A549 (cell line): Measurements from ENCODE around the gene SETD2. TPM values are rescaled to one million over a fixed set of nuclear protein-coding genes. Genes with fewer than 3 reads are reported as not detected.
"Not testable (repeated sequence)": the region's sequence is repeated elsewhere in the genome, so short reads cannot be mapped to it uniquely, and the experiment has no call there.

Source experiments
- ATAC-seq, 2 experiments: fragments of 200-7000 bp in 1 of 2; fragments of >200 bp in 1 of 2; cut with Nextera tagmentation in 1 of 2; cut with Tn5 transposase in 1 of 2; 3 replicates each; pipeline versions ENCODE4 v1.8.0 to v1.9.1; 2018 to 2020; ENCODE audit warnings: mild to moderate bottlenecking in 1 of 2, moderate library complexity in 1 of 2
- CTCF ChIA-PET: fragments of 300-600 bp; sonication (Branson Sonifier 250); formaldehyde crosslinking; extraction: SDS; loops from one replicate; lab custom pipeline; 2021; ENCODE audit warnings: antibody characterized with exemption, inconsistent platforms; lab: Yijun Ruan, JAX
- POLR2A ChIA-PET: fragments of 350-600 bp; formaldehyde crosslinking; extraction: SDS; loops from one replicate; lab custom pipeline; 2021; ENCODE audit warnings: antibody characterized with exemption, inconsistent platforms; lab: Yijun Ruan, JAX
- DNase-seq, 2 experiments: peaks; one replicate each; pipeline versions ENCODE4 v3.0.0 to v3.0.0-alpha.2; 2011 to 2016; ENCODE audit warnings: low read depth in 1 of 2, low spot score in 1 of 2
- FAIRE-seq: peaks from 2 replicates; lab custom pipeline; 2011; peaks lifted over from hg19 to GRCh38; lab: Jason Lieb, UNC
- H3K27ac ChIP-seq, 2 experiments: fragments of >200 bp; sonication (Bioruptor Twin); formaldehyde crosslinking; 3 replicates each; pipeline ENCODE4 v1.5.1; 2016 to 2017
- H3K4me1 ChIP-seq: fragments of >200 bp; sonication (Bioruptor Twin); formaldehyde crosslinking; 3 replicates; pipeline ENCODE4 v1.6.1; 2016
- H3K4me2 ChIP-seq: fragments of >200 bp; sonication (Bioruptor Twin); formaldehyde crosslinking; 3 replicates; pipeline ENCODE4 v1.6.1; 2016
- H3K4me3 ChIP-seq: fragments of >200 bp; sonication (Bioruptor Twin); formaldehyde crosslinking; 3 replicates; pipeline ENCODE4 v1.5.1; 2016
- H3K9me3 ChIP-seq: fragments of >200 bp; sonication (Bioruptor Twin); formaldehyde crosslinking; 3 replicates; pipeline ENCODE4 v1.6.1; 2016
- CTCF ChIP-seq: fragments of >200 bp; sonication (Bioruptor Twin); formaldehyde crosslinking; IDR thresholded peaks from 3 replicates; pipeline ENCODE4 v1.5.1; 2016
- FOSB ChIP-seq: fragments of 250-450 bp; sonication (Bioruptor Pico); IDR thresholded peaks from 2 replicates; pipeline ENCODE4 v1.5.0; 2020; ENCODE audit warnings: mild to moderate bottlenecking, moderate library complexity
- FOXS1 ChIP-seq: fragments of 250-450 bp; sonication (Bioruptor Pico); IDR thresholded peaks from 2 replicates; pipeline ENCODE4 v1.5.0; 2020; ENCODE audit warnings: mild to moderate bottlenecking, moderate library complexity
- JUN ChIP-seq, 2 experiments: fragments of >200 bp; sonication (Bioruptor Twin); formaldehyde crosslinking; IDR thresholded peaks; 2 replicates in 1 of 2; 3 replicates in 1 of 2; pipeline ENCODE4 v1.6.1; 2016 to 2017
- MAFK ChIP-seq: fragments of 450-650 bp; IDR thresholded peaks from 2 replicates; pipeline ENCODE4 v1.6.1; 2014; ENCODE audit not compliant: partially characterized antibody
- MAZ ChIP-seq: fragments of 150-350 bp; IDR thresholded peaks from 2 replicates; pipeline ENCODE4 v1.6.1; 2014; ENCODE audit warnings: antibody characterized with exemption, low read depth, low read length, borderline replicate concordance
- NFE2L2 ChIP-seq: fragments of 150-350 bp; conservative IDR thresholded peaks from 2 replicates; pipeline ENCODE4 v1.6.1; 2014; ENCODE audit warnings: low read length
- PBX3 ChIP-seq: IDR thresholded peaks from 2 replicates; pipeline ENCODE4 v1.6.1; 2012
- PHF8 ChIP-seq: fragments of 200-600 bp; sonication (generic); IDR thresholded peaks from 2 replicates; pipeline ENCODE4 v1.6.1; 2016; ENCODE audit warnings: low read depth, mild to moderate bottlenecking, antibody characterized with exemption, moderate library complexity, borderline replicate concordance
- RAD21 ChIP-seq, 2 experiments: fragments of >200 bp in 1 of 2; sonication (Bioruptor Twin) in 1 of 2; formaldehyde crosslinking in 1 of 2; IDR thresholded peaks in 1 of 2; conservative IDR thresholded peaks in 1 of 2; 2 replicates in 1 of 2; 3 replicates in 1 of 2; pipeline ENCODE4 v1.6.1; 2012 to 2018; ENCODE audit warnings: inconsistent platforms in 1 of 2
- RFX5 ChIP-seq: fragments of 450-650 bp; IDR thresholded peaks from 2 replicates; pipeline ENCODE4 v1.7.1; 2014; ENCODE audit warnings: antibody characterized with exemption, mild to moderate bottlenecking, moderate library complexity
- SMC3 ChIP-seq: fragments of >200 bp; sonication (Bioruptor Twin); formaldehyde crosslinking; IDR thresholded peaks from 3 replicates; pipeline ENCODE4 v1.6.1; 2018; ENCODE audit warnings: inconsistent platforms
- ZNF302 ChIP-seq: fragments of 250-450 bp; sonication (Bioruptor Pico); IDR thresholded peaks from 2 replicates; pipeline ENCODE4 v1.9.0; 2021; ENCODE audit warnings: inconsistent platforms, mild to moderate bottlenecking, moderate library complexity
- ZSCAN20 ChIP-seq: fragments of 250-450 bp; sonication (Bioruptor Pico); IDR thresholded peaks from 2 replicates; pipeline ENCODE4 v1.8.0; 2022; ENCODE audit warnings: mild to moderate bottlenecking, moderate library complexity
- WGBS: methylation state at CpG from one replicate; pipeline ENCODE4 v1.1.6; 2017; ENCODE audit errors: missing lambda C conversion rate; 5-methylcytosine and 5-hydroxymethylcytosine counted together
- polyA plus RNA-seq, 4 experiments: library from polyadenylated mRNA; depleted of rRNA in 3 of 4; stranded (reverse); fragments of >200 nt; fragmentation: RNase III in 1 of 4; extraction: RNeasy Plus Mini Kit Qiagen cat#74134 plus additional on column Dnase treatment in 1 of 4; gene quantifications; 2 replicates in 3 of 4; 3 replicates in 1 of 4; pipeline ENCODE4 v1.2.3, GENCODE V29; 2011 to 2017
- TF ChIP-seq, protein P1 (sequence below): fragments of >200 bp; sonication (Bioruptor Twin); formaldehyde crosslinking; IDR thresholded peaks from 3 replicates; pipeline ENCODE4 v1.6.1; 2016

Gene SETD2
- polyA plus RNA-seq, 2 of the 4 experiments (the other 2 are of a cell fraction) = 16.8 to 26.1 TPM

DNA sequence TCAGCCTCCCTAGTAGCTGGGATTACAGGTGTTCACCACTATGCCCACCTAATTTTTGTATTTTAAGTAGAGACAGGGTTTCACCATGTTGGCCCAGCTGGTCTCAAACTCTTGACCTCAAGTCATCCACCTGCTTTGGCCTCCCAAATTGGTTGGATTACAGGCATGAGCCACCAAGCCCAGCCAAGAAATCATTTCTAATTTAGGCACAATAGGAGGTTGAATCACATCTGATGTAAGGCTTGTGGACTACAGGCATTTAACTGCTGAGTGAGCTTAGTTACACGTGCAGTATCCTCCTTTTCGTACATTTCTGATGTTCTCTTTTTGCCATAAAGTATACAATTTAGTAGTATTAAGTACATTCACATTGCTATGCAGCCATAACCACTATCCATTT is 31.1 kb upstream of the SETD2 start:
- Histone ChIP-seq H3K4me3 (no peak overlapping the region), H3K4me2 (no peak overlapping the region), H3K9me3 (no peaks in the 10 kb centered on the region), H3K27ac (no peak overlapping the region), H3K4me1 (no peaks in the 10 kb centered on the region)
- no peak for TF ChIP-seq RFX5
- no peak for TF ChIP-seq PBX3
- TF ChIP-seq ZSCAN20 = no peak
- WGBS = 94% methylated on average over 2 of the region's 2 CpGs
- ATAC-seq (no peak), FAIRE-seq (no peak), DNase-seq (no peak)
- ChIA-PET POLR2A (no interaction called here), CTCF (interaction anchor here (0.9 kb wide), 1 partner anchor 82 kb away, joined by 3 read pairs; no protein-coding TSS in a partner anchor)

DNA sequence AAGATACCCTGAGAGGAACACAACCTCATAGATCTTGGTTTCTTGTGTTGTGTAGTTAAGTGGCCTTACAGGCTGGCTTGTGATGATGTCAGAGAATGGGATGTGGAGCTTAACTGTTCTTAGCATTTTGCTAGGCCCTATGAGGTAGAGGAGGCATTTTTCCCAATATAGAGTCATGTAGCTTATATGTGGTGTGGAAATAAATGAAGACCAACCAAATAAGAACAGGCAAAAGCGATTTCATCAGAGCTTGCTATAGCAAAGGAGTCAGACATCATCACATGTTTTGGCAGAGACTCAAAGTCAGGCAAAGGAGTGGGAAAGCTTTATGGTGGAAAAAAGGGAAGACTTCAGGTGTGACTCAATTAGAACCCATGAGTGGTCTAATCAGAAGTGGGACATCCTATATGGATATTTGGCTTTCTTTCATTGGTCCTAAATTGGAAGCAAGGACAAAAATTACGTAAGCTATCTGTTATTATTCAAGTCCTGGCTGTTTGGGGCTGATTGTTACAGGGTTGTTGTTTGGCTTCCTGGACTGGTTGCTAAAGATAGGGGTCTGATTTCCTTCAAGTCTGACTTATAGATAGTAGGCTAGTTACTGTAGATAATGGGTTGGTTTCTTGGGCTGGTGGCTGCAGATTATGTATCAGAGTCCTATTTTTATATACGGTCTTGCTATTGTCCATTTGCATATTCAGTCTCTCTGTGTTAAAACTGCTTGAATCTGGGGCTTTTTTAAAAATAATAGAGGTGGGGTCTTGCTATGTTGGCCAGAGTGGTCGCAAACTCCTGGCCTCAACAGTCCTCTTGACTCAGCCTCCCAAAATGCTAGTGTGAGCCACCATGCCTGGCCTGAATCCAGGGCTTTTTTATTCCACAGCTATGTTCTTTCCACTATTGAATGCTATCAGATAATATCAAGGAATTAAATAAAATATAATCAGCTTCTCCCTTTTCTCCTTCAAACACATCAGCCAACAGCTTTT is 30.3 kb upstream of the SETD2 start:
- H3K4me2 ChIP-seq = no peak overlapping the region
- TF ChIP-seq CTCF = no peak
- TF ChIP-seq, protein P1, sequence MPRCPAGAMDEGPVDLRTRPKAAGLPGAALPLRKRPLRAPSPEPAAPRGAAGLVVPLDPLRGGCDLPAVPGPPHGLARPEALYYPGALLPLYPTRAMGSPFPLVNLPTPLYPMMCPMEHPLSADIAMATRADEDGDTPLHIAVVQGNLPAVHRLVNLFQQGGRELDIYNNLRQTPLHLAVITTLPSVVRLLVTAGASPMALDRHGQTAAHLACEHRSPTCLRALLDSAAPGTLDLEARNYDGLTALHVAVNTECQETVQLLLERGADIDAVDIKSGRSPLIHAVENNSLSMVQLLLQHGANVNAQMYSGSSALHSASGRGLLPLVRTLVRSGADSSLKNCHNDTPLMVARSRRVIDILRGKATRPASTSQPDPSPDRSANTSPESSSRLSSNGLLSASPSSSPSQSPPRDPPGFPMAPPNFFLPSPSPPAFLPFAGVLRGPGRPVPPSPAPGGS = no peak
- TF ChIP-seq PHF8 = no peak
- no peak for TF ChIP-seq NFE2L2
- TF ChIP-seq RAD21 (conservative IDR thresholded peaks at IDR 0.05 in 1 of 2, IDR thresholded peaks at IDR 0.05 in 1 of 2) = no peak
- TF ChIP-seq SMC3 = no peak
- no peak for TF ChIP-seq FOXS1 (CRISPR knock-in tag)
- TF ChIP-seq FOSB (CRISPR knock-in tag) = no peak
- no peak for TF ChIP-seq MAZ
- no peak for TF ChIP-seq ZSCAN20
- TF ChIP-seq RFX5 = no peak
- no peak for TF ChIP-seq ZNF302 (CRISPR knock-in tag)
- TF ChIP-seq, all 56 proteins: peak for 0
- H3K27ac ChIP-seq = no peak overlapping the region
- CTCF ChIA-PET = interaction anchor here (0.9 kb wide), 1 partner anchor 81 kb away, joined by 3 read pairs; no protein-coding TSS in a partner anchor
- POLR2A ChIA-PET = no interaction called here
- H3K9me3 ChIP-seq = no peaks in the 10 kb centered on the region
- FAIRE-seq (no peak), DNase-seq (no peak), ATAC-seq (no peak)
- no peaks in the 10 kb centered on the region for H3K4me1 ChIP-seq
- 77% methylated on average over 4 of the region's 4 CpGs for WGBS
- no peak overlapping the region for H3K4me3 ChIP-seq

DNA sequence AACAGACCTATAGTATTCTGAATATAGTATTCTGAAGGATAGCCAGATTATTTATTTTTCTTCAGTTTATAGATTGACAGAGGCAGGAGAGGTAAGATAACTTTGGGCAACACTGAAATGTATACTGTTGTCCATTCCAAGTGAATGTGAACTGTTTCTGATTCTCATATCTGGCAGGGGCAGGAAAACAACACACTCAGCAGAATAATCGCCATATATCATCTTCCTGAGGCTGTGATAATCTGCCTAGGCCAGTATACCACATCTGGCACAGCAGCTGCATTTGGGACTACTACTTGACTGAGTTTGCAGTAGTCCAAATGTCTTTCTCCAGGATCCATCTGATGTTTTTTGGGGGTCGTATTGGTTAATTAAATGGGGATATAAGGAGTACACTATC is 22.4 kb upstream of the SETD2 start:
- WGBS = 93% methylated on average over 2 of the region's 2 CpGs
- ATAC-seq (no peak), DNase-seq (no peak), FAIRE-seq (no peak)
- CTCF ChIA-PET = no interaction called here
- H3K4me1 ChIP-seq = no peaks in the 10 kb centered on the region
- no peaks in the 10 kb centered on the region for H3K9me3 ChIP-seq
- no peak overlapping the region for H3K27ac ChIP-seq
- POLR2A ChIA-PET = no interaction called here
- H3K4me3 ChIP-seq = no peak overlapping the region
- no peak overlapping the region for H3K4me2 ChIP-seq
- TF ChIP-seq MAFK (peak; percentile 65), JUN (IDR thresholded peaks at IDR 0.05) (no peak)

DNA sequence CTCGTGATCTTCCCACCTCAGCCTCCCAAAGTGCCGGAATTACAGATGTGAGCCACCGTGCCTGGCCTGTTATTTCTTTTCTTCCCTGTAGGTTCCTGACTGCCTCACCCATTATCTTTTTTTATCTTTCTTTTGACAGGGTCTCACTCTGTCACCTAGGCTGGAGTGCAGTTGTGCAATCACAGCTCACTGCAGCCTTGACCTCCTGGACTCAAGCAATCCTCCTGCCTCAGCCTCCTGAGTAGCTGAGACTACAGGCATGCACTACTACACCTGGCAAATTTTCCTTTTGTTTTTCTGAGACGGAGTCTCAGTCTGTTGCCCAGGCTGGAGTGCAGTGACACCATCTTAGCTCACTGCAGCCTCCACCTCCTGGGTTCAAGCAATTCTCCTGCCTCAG is 17.8 kb upstream of the SETD2 start:
- H3K4me1 ChIP-seq, H3K9me3 ChIP-seq, FAIRE-seq, H3K27ac ChIP-seq, POLR2A ChIA-PET, H3K4me3 ChIP-seq, H3K4me2 ChIP-seq, DNase-seq, ATAC-seq: not testable (repeated sequence)
- CTCF ChIA-PET = interaction anchor here (0.6 kb wide), 1 partner anchor 112 kb away, joined by 3 read pairs; no protein-coding TSS in a partner anchor
- 93% methylated on average over 4 of the region's 4 CpGs for WGBS

DNA sequence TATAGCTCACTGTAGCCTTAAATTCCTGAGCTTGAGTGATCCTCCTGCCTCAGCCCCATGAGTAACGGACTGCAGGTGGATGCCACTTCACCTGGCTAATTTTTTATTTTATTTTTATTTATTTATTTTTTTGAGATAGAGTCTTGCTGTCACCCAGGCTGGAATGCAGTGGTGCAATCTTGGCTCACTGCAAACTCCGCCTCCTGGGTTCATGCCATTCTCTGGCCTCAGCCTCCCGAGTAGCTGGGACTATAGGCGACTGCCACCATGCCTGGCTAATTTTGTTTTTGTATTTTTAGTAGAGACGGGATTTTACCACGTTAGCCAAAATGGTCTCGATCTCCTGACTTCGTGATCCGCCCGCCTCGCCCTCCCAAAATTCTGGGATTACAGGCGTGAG is 16.1 kb upstream of the SETD2 start:
- H3K4me3 ChIP-seq, H3K9me3 ChIP-seq, DNase-seq, FAIRE-seq, POLR2A ChIA-PET, H3K4me2 ChIP-seq, H3K27ac ChIP-seq, ATAC-seq, H3K4me1 ChIP-seq: not testable (repeated sequence)
- CTCF ChIA-PET = interaction anchor here (0.6 to 1.1 kb wide), 2 partner anchors 16 to 497 kb away, joined by 3 read pairs; partner anchors contain the start of gene SETD2
- WGBS = 87% methylated on average over 12 of the region's 12 CpGs
